Uterus (tissue), 4 donors: ENCODE data around the gene TADA1. TPM values are rescaled to one million over a fixed set of nuclear protein-coding genes. Genes with fewer than 3 reads are reported as not detected.

Source experiments
- DNase-seq, 2 donors: peaks; one replicate each; pipeline ENCODE4 v3.0.0-alpha.2; 2019 to 2020
- H3K27ac ChIP-seq, 2 donors: fragments of 200-600 bp; sonication (generic); 1 replicate in 1 of 2; 2 replicates in 1 of 2; pipeline ENCODE4 v1.5.1; 2016 to 2018
- H3K27me3 ChIP-seq, 2 donors: fragments of 200-600 bp; sonication (generic); one replicate each; pipeline ENCODE4 v1.5.1; 2018 to 2019; ENCODE audit warnings: control low read depth in 1 of 2
- H3K36me3 ChIP-seq, 2 donors: fragments of 200-600 bp; sonication (generic); one replicate each; pipeline ENCODE4 v1.5.1; 2019; ENCODE audit warnings: control low read depth in 1 of 2
- H3K4me1 ChIP-seq, 2 donors: fragments of 200-600 bp; sonication (generic); one replicate each; pipeline ENCODE4 v1.5.1; 2018 to 2019; ENCODE audit warnings: control low read depth in 1 of 2
- H3K4me3 ChIP-seq, 2 donors: fragments of 200-600 bp; sonication (generic); 1 replicate in 1 of 2; 2 replicates in 1 of 2; pipeline ENCODE4 v1.5.1; 2018 to 2019; ENCODE audit warnings: mild to moderate bottlenecking in 1 of 2
- H3K9me3 ChIP-seq, 2 donors: fragments of 200-600 bp; sonication (generic); one replicate each; pipeline ENCODE4 v1.5.1; 2019; ENCODE audit warnings: control low read depth in 1 of 2
- POLR2A ChIP-seq, 2 donors: fragments of 450-650 bp; IDR thresholded peaks; one replicate each; pipeline ENCODE4 v1.6.1; 2016; ENCODE audit warnings: antibody characterized with exemption in 2 of 2, mild to moderate bottlenecking in 1 of 2, moderate library complexity in 1 of 2
- intact Hi-C: fragments of 100-400 bp; cut with DNase I; formaldehyde crosslinking; loops from one replicate; pipeline ENCODE4 v1.15.1; 2023; ENCODE audit warnings: low total_unique reads
- total RNA-seq, 4 donors: library from RNA; depleted of rRNA in 3 of 4; stranded (reverse); fragments of >200 nt in 3 of 4; gene quantifications; one replicate each; pipeline versions ENCODE4 v1.1.0 to v1.2.4, GENCODE V29; 2014 to 2023
- TF ChIP-seq, protein P1 (sequence below), 4 experiments: fragments of 200-600 bp in 2 of 4; fragments of 450-650 bp in 2 of 4; sonication (generic) in 2 of 4; IDR thresholded peaks; one replicate each; pipeline ENCODE4 v1.5.1; 2016 to 2019; ENCODE audit warnings: antibody characterized with exemption in 4 of 4, mild to moderate bottlenecking in 2 of 4, moderate library complexity in 1 of 4
- donor health status: DM: yes; HTN: yes; CAD: no.

Gene TADA1
- total RNA-seq, 4 donors from 2014 or later: 6.8 to 32.0 (median 18.8) TPM

DNA sequence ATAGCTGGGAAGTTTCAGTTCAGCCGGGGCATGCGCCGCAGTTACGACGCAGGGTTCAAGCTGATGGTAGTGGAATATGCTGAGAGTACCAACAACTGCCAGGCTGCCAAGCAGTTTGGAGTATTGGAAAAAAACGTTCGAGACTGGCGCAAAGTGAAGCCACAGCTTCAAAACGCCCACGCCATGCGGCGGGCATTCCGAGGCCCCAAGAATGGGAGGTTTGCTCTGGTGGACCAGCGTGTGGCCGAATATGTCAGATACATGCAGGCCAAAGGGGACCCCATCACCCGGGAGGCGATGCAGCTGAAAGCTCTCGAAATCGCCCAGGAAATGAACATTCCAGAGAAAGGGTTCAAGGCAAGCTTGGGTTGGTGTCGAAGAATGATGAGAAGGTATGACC lies 26.9 kb downstream of the TADA1 start:
- Histone ChIP-seq H3K27me3 (no peaks in the 10 kb centered on the region), H3K4me3 (no peak overlapping the region)

GRCh38 chr1:166848193-166848592 lies 27.9 kb downstream of the TADA1 start:
- Histone ChIP-seq H3K27me3 (no peaks in the 10 kb centered on the region), H3K9me3 (no peaks in the 10 kb centered on the region), H3K27ac (no peak overlapping the region), H3K4me1 (peaks cover 0 to 17% of the 10 kb centered on the region in 2 donors), H3K4me3 (no peak overlapping the region), H3K36me3 (no peaks in the 10 kb centered on the region)
- TF ChIP-seq POLR2A (IDR thresholded peaks at IDR 0.05): no peak
- TF ChIP-seq, protein P1, sequence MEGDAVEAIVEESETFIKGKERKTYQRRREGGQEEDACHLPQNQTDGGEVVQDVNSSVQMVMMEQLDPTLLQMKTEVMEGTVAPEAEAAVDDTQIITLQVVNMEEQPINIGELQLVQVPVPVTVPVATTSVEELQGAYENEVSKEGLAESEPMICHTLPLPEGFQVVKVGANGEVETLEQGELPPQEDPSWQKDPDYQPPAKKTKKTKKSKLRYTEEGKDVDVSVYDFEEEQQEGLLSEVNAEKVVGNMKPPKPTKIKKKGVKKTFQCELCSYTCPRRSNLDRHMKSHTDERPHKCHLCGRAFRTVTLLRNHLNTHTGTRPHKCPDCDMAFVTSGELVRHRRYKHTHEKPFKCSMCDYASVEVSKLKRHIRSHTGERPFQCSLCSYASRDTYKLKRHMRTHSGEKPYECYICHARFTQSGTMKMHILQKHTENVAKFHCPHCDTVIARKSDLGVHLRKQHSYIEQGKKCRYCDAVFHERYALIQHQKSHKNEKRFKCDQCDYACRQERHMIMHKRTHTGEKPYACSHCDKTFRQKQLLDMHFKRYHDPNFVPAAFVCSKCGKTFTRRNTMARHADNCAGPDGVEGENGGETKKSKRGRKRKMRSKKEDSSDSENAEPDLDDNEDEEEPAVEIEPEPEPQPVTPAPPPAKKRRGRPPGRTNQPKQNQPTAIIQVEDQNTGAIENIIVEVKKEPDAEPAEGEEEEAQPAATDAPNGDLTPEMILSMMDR (IDR thresholded peaks at IDR 0.05): no peak
- intact Hi-C loops: no loop called here
- DNase-seq: no peak

More for the DNA sequence above, 26.9 kb downstream of the TADA1 start:
- no peak for DNase-seq
- Histone ChIP-seq H3K4me1 (peaks cover 0 to 10% of the 10 kb centered on the region in 2 donors), H3K27ac (no peak overlapping the region), H3K9me3 (no peaks in the 10 kb centered on the region), H3K36me3 (no peaks in the 10 kb centered on the region)
- no peak for TF ChIP-seq POLR2A (IDR thresholded peaks at IDR 0.05)
- TF ChIP-seq, protein P1 (IDR thresholded peaks at IDR 0.05): no peak
- intact Hi-C loops: no loop called here

DNA sequence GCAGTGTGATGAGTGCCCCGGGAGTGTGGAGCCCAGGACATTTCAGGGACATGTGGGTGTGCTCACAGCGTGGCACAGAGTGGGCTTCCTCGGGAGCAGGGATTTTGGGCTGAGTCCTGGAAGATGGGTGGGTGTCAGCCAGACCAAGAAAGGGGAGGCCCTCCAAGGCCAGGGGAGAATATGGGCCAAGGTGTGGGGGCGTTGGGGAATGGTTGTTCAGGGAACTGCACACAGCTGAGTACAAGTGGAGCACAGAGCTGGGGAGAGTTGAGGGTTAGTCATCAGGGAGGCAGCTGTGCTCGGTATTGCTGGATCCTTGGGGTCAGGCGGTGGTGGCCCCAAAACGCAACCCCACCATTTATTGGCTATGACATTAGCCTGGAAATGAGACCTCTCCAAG lies 31.3 kb downstream of the TADA1 start:
- H3K36me3 ChIP-seq: no peaks in the 10 kb centered on the region
- H3K9me3 ChIP-seq: no peaks in the 10 kb centered on the region
- peaks cover 0 to 17% of the 10 kb centered on the region in 2 donors for H3K4me1 ChIP-seq
- intact Hi-C loops: no loop called here
- no peak for DNase-seq
- H3K4me3 ChIP-seq: no peak overlapping the region
- no peak for TF ChIP-seq POLR2A (IDR thresholded peaks at IDR 0.05)
- TF ChIP-seq, protein P1 (IDR thresholded peaks at IDR 0.05): no peak
- H3K27ac ChIP-seq: peak overlapping the region; percentile 40 to 79
- no peaks in the 10 kb centered on the region for H3K27me3 ChIP-seq

GRCh38 chr1:166843769-166844596 lies 32.1 kb downstream of the TADA1 start:
- intact Hi-C loops: no loop called here
- Histone ChIP-seq H3K27ac (peak overlapping the region; percentile 43 to 79), H3K27me3 (no peaks in the 10 kb centered on the region), H3K36me3 (no peaks in the 10 kb centered on the region), H3K4me3 (no peak overlapping the region), H3K9me3 (no peaks in the 10 kb centered on the region), H3K4me1 (peaks cover 0 to 17% of the 10 kb centered on the region in 2 donors)
- TF ChIP-seq, protein P1 (IDR thresholded peaks at IDR 0.05): no peak
- TF ChIP-seq POLR2A (IDR thresholded peaks at IDR 0.05): no peak
- no peak for DNase-seq

GRCh38 chr1:166843322-166843721 lies 32.7 kb downstream of the TADA1 start:
- H3K4me1 ChIP-seq: peaks cover 0 to 17% of the 10 kb centered on the region in 2 donors
- DNase-seq: no peak

More at GRCh38 chr1:166843322-166843721, 32.7 kb downstream of the TADA1 start:
- TF ChIP-seq, protein P1 (IDR thresholded peaks at IDR 0.05): no peak
- TF ChIP-seq POLR2A (IDR thresholded peaks at IDR 0.05): no peak
- H3K27me3 ChIP-seq: no peaks in the 10 kb centered on the region
- H3K4me3 ChIP-seq: no peak overlapping the region
- H3K36me3 ChIP-seq: no peaks in the 10 kb centered on the region
- H3K9me3 ChIP-seq: no peaks in the 10 kb centered on the region
- peak overlapping the region; percentile 43 to 79 for H3K27ac ChIP-seq
- intact Hi-C loops: no loop called here
